Measurements from ENCODE around the gene ABI1.

ABI1 gene

GRCh38 chr10:26776258-26776657 lies 84.5 kb downstream of the ABI1 start:
- H3K27me3 ChIP-seq (ENCODE audit: control insufficient read depth, insufficient read depth, low read length): no peaks in the 10 kb centered on the region
- H3K36me3 ChIP-seq (ENCODE audit: control insufficient read depth, insufficient read depth, low read length): no peaks in the 10 kb centered on the region
- H3K27ac ChIP-seq (ENCODE audit: low read depth, low read length): no peak overlapping the region
- peaks cover 3% of the 10 kb centered on the region for H3K4me1 ChIP-seq (ENCODE audit: control insufficient read depth, insufficient read depth, low read length)
- H3K4me3 ChIP-seq (ENCODE audit: low read length): no peak overlapping the region
- H3K9ac ChIP-seq (ENCODE audit: low read length): no peak overlapping the region

GRCh38 chr10:26773633-26774032 lies 87.1 kb downstream of the ABI1 start:
- Histone ChIP-seq H3K27me3 (ENCODE audit: control insufficient read depth, insufficient read depth, low read length) (no peaks in the 10 kb centered on the region), H3K4me1 (ENCODE audit: control insufficient read depth, insufficient read depth, low read length) (no peaks in the 10 kb centered on the region), H3K36me3 (ENCODE audit: control insufficient read depth, insufficient read depth, low read length) (no peaks in the 10 kb centered on the region), H3K4me3 (ENCODE audit: low read length) (no peak overlapping the region), H3K27ac (ENCODE audit: low read depth, low read length) (no peak overlapping the region), H3K9ac (ENCODE audit: low read length) (no peak overlapping the region)

GRCh38 chr10:26770069-26770468 lies 90.7 kb downstream of the ABI1 start:
- H3K4me3 ChIP-seq (ENCODE audit: low read length): no peak overlapping the region
- no peak overlapping the region for H3K27ac ChIP-seq (ENCODE audit: low read depth, low read length)
- H3K27me3 ChIP-seq (ENCODE audit: control insufficient read depth, insufficient read depth, low read length): no peaks in the 10 kb centered on the region
- no peaks in the 10 kb centered on the region for H3K36me3 ChIP-seq (ENCODE audit: control insufficient read depth, insufficient read depth, low read length)
- no peak overlapping the region for H3K9ac ChIP-seq (ENCODE audit: low read length)
- H3K4me1 ChIP-seq (ENCODE audit: control insufficient read depth, insufficient read depth, low read length): no peaks in the 10 kb centered on the region

- peaks cover 5% of the 10 kb centered on the region for H3K36me3 ChIP-seq (ENCODE audit: control insufficient read depth, insufficient read depth, low read length)
Measured at GRCh38 chr10:26765549-26765948, 95.2 kb downstream of the ABI1 start.

GRCh38 chr10:26759008-26759407 lies 101.8 kb downstream of the ABI1 start:
- Histone ChIP-seq H3K9ac (ENCODE audit: low read length) (no peak overlapping the region), H3K36me3 (ENCODE audit: control insufficient read depth, insufficient read depth, low read length) (peaks cover 5% of the 10 kb centered on the region), H3K4me1 (ENCODE audit: control insufficient read depth, insufficient read depth, low read length) (no peaks in the 10 kb centered on the region), H3K4me3 (ENCODE audit: low read length) (no peak overlapping the region), H3K27me3 (ENCODE audit: control insufficient read depth, insufficient read depth, low read length) (no peaks in the 10 kb centered on the region), H3K27ac (ENCODE audit: low read depth, low read length) (no peak overlapping the region)

More at GRCh38 chr10:26765549-26765948, 95.2 kb downstream of the ABI1 start:
- H3K4me3 ChIP-seq (ENCODE audit: low read length): no peak overlapping the region
- no peaks in the 10 kb centered on the region for H3K4me1 ChIP-seq (ENCODE audit: control insufficient read depth, insufficient read depth, low read length)
- no peak overlapping the region for H3K27ac ChIP-seq (ENCODE audit: low read depth, low read length)
- no peaks in the 10 kb centered on the region for H3K27me3 ChIP-seq (ENCODE audit: control insufficient read depth, insufficient read depth, low read length)
- H3K9ac ChIP-seq (ENCODE audit: low read length): no peak overlapping the region

GRCh38 chr10:26755443-26755903 lies 105.3 kb downstream of the ABI1 start:
- Histone ChIP-seq H3K27me3 (ENCODE audit: control insufficient read depth, insufficient read depth, low read length) (no peaks in the 10 kb centered on the region), H3K4me1 (ENCODE audit: control insufficient read depth, insufficient read depth, low read length) (no peaks in the 10 kb centered on the region), H3K4me3 (ENCODE audit: low read length) (no peak overlapping the region), H3K27ac (ENCODE audit: low read depth, low read length) (no peak overlapping the region), H3K9ac (ENCODE audit: low read length) (no peak overlapping the region), H3K36me3 (ENCODE audit: control insufficient read depth, insufficient read depth, low read length) (no peaks in the 10 kb centered on the region)

- no peaks in the 10 kb centered on the region for H3K4me1 ChIP-seq (ENCODE audit: control insufficient read depth, insufficient read depth, low read length)
- H3K36me3 ChIP-seq (ENCODE audit: control insufficient read depth, insufficient read depth, low read length): no peaks in the 10 kb centered on the region
Measured at GRCh38 chr10:26746061-26746460, 114.7 kb downstream of the ABI1 start.

GRCh38 chr10:26743841-26744240 lies 116.9 kb downstream of the ABI1 start:
- Histone ChIP-seq H3K9ac (ENCODE audit: low read length) (no peak overlapping the region), H3K4me3 (ENCODE audit: low read length) (no peak overlapping the region), H3K27me3 (ENCODE audit: control insufficient read depth, insufficient read depth, low read length) (no peaks in the 10 kb centered on the region), H3K4me1 (ENCODE audit: control insufficient read depth, insufficient read depth, low read length) (no peaks in the 10 kb centered on the region), H3K27ac (ENCODE audit: low read depth, low read length) (no peak overlapping the region), H3K36me3 (ENCODE audit: control insufficient read depth, insufficient read depth, low read length) (no peaks in the 10 kb centered on the region)

More at GRCh38 chr10:26746061-26746460, 114.7 kb downstream of the ABI1 start:
- no peak overlapping the region for H3K4me3 ChIP-seq (ENCODE audit: low read length)
- no peak overlapping the region for H3K9ac ChIP-seq (ENCODE audit: low read length)
- no peaks in the 10 kb centered on the region for H3K27me3 ChIP-seq (ENCODE audit: control insufficient read depth, insufficient read depth, low read length)
- no peak overlapping the region for H3K27ac ChIP-seq (ENCODE audit: low read depth, low read length)

- peaks cover 6% of the 10 kb centered on the region for H3K36me3 ChIP-seq (ENCODE audit: control insufficient read depth, insufficient read depth, low read length)
- no peak overlapping the region for H3K4me3 ChIP-seq (ENCODE audit: low read length)
- no peaks in the 10 kb centered on the region for H3K4me1 ChIP-seq (ENCODE audit: control insufficient read depth, insufficient read depth, low read length)
- no peak overlapping the region for H3K9ac ChIP-seq (ENCODE audit: low read length)
- no peaks in the 10 kb centered on the region for H3K27me3 ChIP-seq (ENCODE audit: control insufficient read depth, insufficient read depth, low read length)
- no peak overlapping the region for H3K27ac ChIP-seq (ENCODE audit: low read depth, low read length)
Measured at GRCh38 chr10:26743091-26743490, 117.7 kb downstream of the ABI1 start.

- H3K36me3 ChIP-seq (ENCODE audit: control insufficient read depth, insufficient read depth, low read length): peaks cover 8% of the 10 kb centered on the region
- no peak overlapping the region for H3K27ac ChIP-seq (ENCODE audit: low read depth, low read length)
- no peak overlapping the region for H3K9ac ChIP-seq (ENCODE audit: low read length)
- H3K4me1 ChIP-seq (ENCODE audit: control insufficient read depth, insufficient read depth, low read length): no peaks in the 10 kb centered on the region
- H3K27me3 ChIP-seq (ENCODE audit: control insufficient read depth, insufficient read depth, low read length): no peaks in the 10 kb centered on the region
- H3K4me3 ChIP-seq (ENCODE audit: low read length): no peak overlapping the region
Measured at GRCh38 chr10:26741368-26741767, 119.4 kb downstream of the ABI1 start.

GRCh38 chr10:26739071-26739631 lies 121.6 kb downstream of the ABI1 start:
- Histone ChIP-seq H3K9ac (ENCODE audit: low read length) (no peak overlapping the region), H3K27me3 (ENCODE audit: control insufficient read depth, insufficient read depth, low read length) (no peaks in the 10 kb centered on the region), H3K36me3 (ENCODE audit: control insufficient read depth, insufficient read depth, low read length) (peaks cover 19% of the 10 kb centered on the region), H3K4me3 (ENCODE audit: low read length) (no peak overlapping the region), H3K27ac (ENCODE audit: low read depth, low read length) (no peak overlapping the region), H3K4me1 (ENCODE audit: control insufficient read depth, insufficient read depth, low read length) (no peaks in the 10 kb centered on the region)

- Histone ChIP-seq H3K27ac (ENCODE audit: low read depth, low read length) (no peak overlapping the region), H3K4me3 (ENCODE audit: low read length) (no peak overlapping the region), H3K36me3 (ENCODE audit: control insufficient read depth, insufficient read depth, low read length) (peaks cover 24% of the 10 kb centered on the region), H3K9ac (ENCODE audit: low read length) (no peak overlapping the region), H3K27me3 (ENCODE audit: control insufficient read depth, insufficient read depth, low read length) (no peaks in the 10 kb centered on the region), H3K4me1 (ENCODE audit: control insufficient read depth, insufficient read depth, low read length) (no peaks in the 10 kb centered on the region)
Measured at GRCh38 chr10:26738301-26738911, 122.4 kb downstream of the ABI1 start.

- no peak overlapping the region for H3K27ac ChIP-seq (ENCODE audit: low read depth, low read length)
- H3K9ac ChIP-seq (ENCODE audit: low read length): no peak overlapping the region
- no peaks in the 10 kb centered on the region for H3K4me1 ChIP-seq (ENCODE audit: control insufficient read depth, insufficient read depth, low read length)
- H3K27me3 ChIP-seq (ENCODE audit: control insufficient read depth, insufficient read depth, low read length): no peaks in the 10 kb centered on the region
- H3K4me3 ChIP-seq (ENCODE audit: low read length): no peak overlapping the region
- H3K36me3 ChIP-seq (ENCODE audit: control insufficient read depth, insufficient read depth, low read length): peaks cover 24% of the 10 kb centered on the region
Measured at GRCh38 chr10:26737730-26738129, 123.0 kb downstream of the ABI1 start.
